Common myeloid progenitor, CD34-positive (primary cell): Measurements from ENCODE around the gene ARHGAP32.

Experiments used
- CTCF ChIA-PET: fragments of 350-600 bp; sonication (Branson Sonifier 250); formaldehyde crosslinking; loops from one replicate; lab custom pipeline; 2021; ENCODE audit warnings: antibody characterized with exemption; lab: Charles Lee
- POLR2A ChIA-PET: fragments of 350-600 bp; sonication (Branson Sonifier 250); formaldehyde crosslinking; loops from one replicate; lab custom pipeline; 2021; ENCODE audit warnings: antibody characterized with exemption; lab: Charles Lee
- DNase-seq, 3 donors: peaks; one replicate each; pipeline versions ENCODE4 v3.0.0 to v3.0.0-alpha.2; 2013
- H3K27ac ChIP-seq, 2 experiments: 1 replicate in 1 of 2; 2 replicates in 1 of 2; pipeline ENCODE4 v1.7.0; 2013; ENCODE audit warnings: inconsistent platforms in 2 of 2, low read length in 2 of 2, mild to moderate bottlenecking in 2 of 2, low read depth in 1 of 2, moderate library complexity in 1 of 2; ENCODE audit not compliant: severe bottlenecking in 2 of 2, insufficient read depth in 1 of 2, poor library complexity in 1 of 2
- H3K27me3 ChIP-seq, 5 experiments: replicated peaks in 2 of 5; 1 replicate in 3 of 5; 2 replicates in 2 of 5; pipeline versions ENCODE4 v1.6.1 to v1.7.0; 2013; ENCODE audit warnings: low read length in 4 of 5, mild to moderate bottlenecking in 2 of 5, moderate library complexity in 2 of 5, inconsistent platforms in 1 of 5; ENCODE audit not compliant: insufficient read depth in 5 of 5, control insufficient read depth in 4 of 5
- H3K36me3 ChIP-seq, 4 experiments: 1 replicate in 2 of 4; 2 replicates in 2 of 4; pipeline versions ENCODE4 v1.6.1 to v1.7.0; 2013; ENCODE audit warnings: low read length in 3 of 4, control low read depth in 1 of 4, mild to moderate bottlenecking in 1 of 4; ENCODE audit not compliant: control insufficient read depth in 4 of 4, insufficient read depth in 4 of 4
- H3K4me1 ChIP-seq, 4 experiments: 1 replicate in 3 of 4; 2 replicates in 1 of 4; pipeline versions ENCODE4 v1.6.1 to v1.7.1; 2013; ENCODE audit warnings: low read length in 3 of 4, mild to moderate bottlenecking in 3 of 4, control low read depth in 1 of 4, inconsistent platforms in 1 of 4, moderate library complexity in 1 of 4; ENCODE audit not compliant: control insufficient read depth in 4 of 4, insufficient read depth in 4 of 4; ENCODE audit errors: control extremely low read depth in 1 of 4
- H3K4me3 ChIP-seq, 7 experiments: 1 replicate in 4 of 7; 2 replicates in 3 of 7; pipeline versions ENCODE4 v1.5.1 to v1.7.0; 2013; ENCODE audit warnings: mild to moderate bottlenecking in 7 of 7, low read length in 6 of 7, moderate library complexity in 6 of 7, inconsistent platforms in 2 of 7, low read depth in 2 of 7, control low read depth in 1 of 7; ENCODE audit not compliant: insufficient read depth in 4 of 7, control insufficient read depth in 1 of 7; ENCODE audit errors: extremely low read depth in 1 of 7
- H3K9me3 ChIP-seq, 5 experiments: 1 replicate in 4 of 5; 2 replicates in 1 of 5; pipeline versions ENCODE4 v1.6.1 to v1.7.1; 2013; ENCODE audit warnings: low read length in 4 of 5, mild to moderate bottlenecking in 2 of 5, inconsistent platforms in 1 of 5, low read depth in 1 of 5, moderate library complexity in 1 of 5; ENCODE audit not compliant: control insufficient read depth in 4 of 5, insufficient read depth in 2 of 5; ENCODE audit errors: control extremely low read depth in 1 of 5
- WGBS: methylation state at CpG from one replicate; pipeline ENCODE4 v1.1.5; 2013; ENCODE audit not compliant: insufficient coverage; 5-methylcytosine and 5-hydroxymethylcytosine counted together

Gene ARHGAP32

GRCh38 chr11:129041611-129042018, 150.5 kb downstream of the ARHGAP32 start:
- Histone ChIP-seq H3K4me3 (no peak overlapping the region), H3K4me1 (no peaks in the 10 kb centered on the region), H3K36me3 (no peaks in the 10 kb centered on the region), H3K27ac (no peak overlapping the region), H3K9me3 (peaks cover 0 to 3% (median 0%) of the 10 kb centered on the region in 5 experiments), H3K27me3 (no peaks in the 10 kb centered on the region)
- 100% methylated on average over 1 of the region's 3 CpGs for WGBS
- DNase-seq: no peak
- CTCF ChIA-PET: no interaction called here
- POLR2A ChIA-PET: no interaction called here

- Histone ChIP-seq H3K4me1 (no peaks in the 10 kb centered on the region), H3K4me3 (no peak overlapping the region), H3K27ac (no peak overlapping the region), H3K27me3 (no peaks in the 10 kb centered on the region), H3K36me3 (no peaks in the 10 kb centered on the region), H3K9me3 (peaks cover 0 to 3% (median 0%) of the 10 kb centered on the region in 5 experiments)
- ChIA-PET POLR2A (no interaction called here), CTCF (no interaction called here)
- no peak for DNase-seq
Measured at GRCh38 chr11:129040934-129041333, 151.2 kb downstream of the ARHGAP32 start.

DNA sequence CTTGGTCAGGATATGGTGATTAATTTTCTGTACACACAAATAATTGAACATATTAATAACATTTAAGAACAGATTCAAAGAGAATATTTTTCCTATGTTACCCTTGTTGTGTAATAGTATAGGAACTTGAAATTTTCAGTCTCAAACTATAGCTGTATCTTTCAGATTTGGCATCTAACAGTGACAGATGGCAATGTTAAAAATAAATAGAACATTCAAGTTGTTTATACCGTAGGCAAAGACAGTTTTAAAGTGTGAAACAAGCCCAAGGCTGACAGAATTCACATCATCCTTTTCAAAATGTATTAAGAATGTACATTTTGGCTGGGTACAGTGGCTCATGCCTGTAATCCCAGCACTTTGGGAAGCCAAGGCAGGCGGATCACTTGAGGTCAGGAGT, 156.9 kb downstream of the ARHGAP32 start:
- 100% methylated on average over 1 of the region's 2 CpGs for WGBS
- Histone ChIP-seq H3K4me3 (no peak overlapping the region), H3K9me3 (peaks cover 0 to 13% (median 6%) of the 10 kb centered on the region in 5 experiments), H3K4me1 (no peaks in the 10 kb centered on the region), H3K36me3 (peaks cover 0 to 7% (median 3%) of the 10 kb centered on the region in 4 experiments), H3K27me3 (no peaks in the 10 kb centered on the region), H3K27ac (no peak overlapping the region)
- CTCF ChIA-PET: no interaction called here
- POLR2A ChIA-PET: no interaction called here
- no peak for DNase-seq

- POLR2A ChIA-PET: no interaction called here
- Histone ChIP-seq H3K27me3 (no peaks in the 10 kb centered on the region), H3K36me3 (peaks cover 0 to 7% (median 3%) of the 10 kb centered on the region in 4 experiments), H3K9me3 (peaks cover 0 to 13% (median 6%) of the 10 kb centered on the region in 5 experiments), H3K4me3 (no peak overlapping the region), H3K4me1 (no peaks in the 10 kb centered on the region), H3K27ac (no peak overlapping the region)
- WGBS: 100% methylated on average over 1 of the region's 1 CpG
- DNase-seq: no peak
- CTCF ChIA-PET: interaction anchor here (1.0 kb wide), 1 partner anchor 41 kb away, joined by 3 read pairs; no protein-coding TSS in a partner anchor
Measured at GRCh38 chr11:129034001-129034400, 158.1 kb downstream of the ARHGAP32 start.

DNA sequence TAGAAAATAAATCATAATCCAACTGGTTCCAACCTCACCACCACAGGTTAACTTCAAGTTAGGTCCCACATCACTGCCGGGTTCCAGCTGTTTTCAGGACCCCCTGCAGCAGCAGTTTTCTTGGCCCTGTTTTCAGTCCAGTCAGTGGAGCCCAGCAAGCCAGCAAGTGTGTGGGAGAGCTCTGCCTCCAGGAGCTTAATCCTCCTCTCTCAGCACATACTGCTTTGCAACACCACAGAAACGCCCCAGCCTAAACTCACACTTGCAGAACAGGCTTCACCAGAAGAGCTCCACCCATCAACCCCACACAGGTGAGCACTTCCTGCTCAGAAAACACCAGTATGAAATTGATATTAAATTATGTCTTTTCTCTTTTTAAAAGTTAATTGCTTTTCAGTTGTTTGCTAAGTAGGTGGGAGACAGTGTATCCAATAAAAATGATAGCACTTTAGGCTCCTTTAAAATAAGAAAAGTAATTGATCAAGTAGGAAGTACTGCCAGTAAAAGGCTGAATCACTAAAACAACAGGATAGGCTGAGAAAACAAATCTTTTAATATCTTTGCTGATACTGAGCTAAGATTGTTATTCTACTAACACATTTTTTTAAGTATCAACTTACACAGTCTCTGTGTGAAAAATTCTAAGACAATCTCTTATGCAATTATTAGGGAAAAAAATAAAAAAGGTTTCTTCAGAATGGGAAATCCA, 168.0 kb downstream of the ARHGAP32 start:
- Histone ChIP-seq H3K9me3 (no peaks in the 10 kb centered on the region), H3K27me3 (no peaks in the 10 kb centered on the region), H3K4me3 (no peak overlapping the region), H3K27ac (no peak overlapping the region), H3K4me1 (peaks cover 0 to 8% (median 0%) of the 10 kb centered on the region in 4 experiments), H3K36me3 (no peaks in the 10 kb centered on the region)
- ChIA-PET POLR2A (no interaction called here), CTCF (no interaction called here)
- 100% methylated on average over 1 of the region's 2 CpGs for WGBS
- DNase-seq: no peak

- no peak for DNase-seq
- Histone ChIP-seq H3K4me1 (peaks cover 0 to 8% (median 0%) of the 10 kb centered on the region in 4 experiments), H3K36me3 (peaks cover 0 to 2% (median 0%) of the 10 kb centered on the region in 4 experiments), H3K27ac (no peak overlapping the region), H3K27me3 (no peaks in the 10 kb centered on the region), H3K9me3 (no peaks in the 10 kb centered on the region), H3K4me3 (no peak overlapping the region)
- CTCF ChIA-PET: no interaction called here
- WGBS: no CpG with 5 or more reads among the region's 1 CpG
- POLR2A ChIA-PET: no interaction called here
Measured at GRCh38 chr11:129021295-129021694, 170.8 kb downstream of the ARHGAP32 start.

- no peak for DNase-seq
- Histone ChIP-seq H3K27me3 (no peaks in the 10 kb centered on the region), H3K9me3 (no peaks in the 10 kb centered on the region), H3K4me3 (no peak overlapping the region), H3K36me3 (peaks cover 0 to 2% (median 0%) of the 10 kb centered on the region in 4 experiments), H3K4me1 (peaks cover 0 to 8% (median 0%) of the 10 kb centered on the region in 4 experiments), H3K27ac (no peak overlapping the region)
- no CpG with 5 or more reads among the region's 2 CpGs for whole genome bisulfite sequencing
- ChIA-PET POLR2A (no interaction called here), CTCF (no interaction called here)
Measured at GRCh38 chr11:129018991-129019390, 173.1 kb downstream of the ARHGAP32 start.
